Occipital lobe (tissue), 2 donors: ENCODE data around the gene ALDH1L2. TPM values are rescaled to one million over a fixed set of nuclear protein-coding genes. Genes with fewer than 3 reads are reported as not detected.

Experiments used
- DNase-seq: peaks from one replicate; lab custom pipeline; 2025; lab: John Stamatoyannopoulos, UW
- total RNA-seq: library from RNA; depleted of rRNA; stranded (reverse); fragments of >200 nt; gene quantifications from one replicate; pipeline ENCODE4 v1.2.3, GENCODE V29; 2014

ALDH1L2 gene
- total RNA-seq, 1 donor from 2014 or later: 9.7 TPM

DNA sequence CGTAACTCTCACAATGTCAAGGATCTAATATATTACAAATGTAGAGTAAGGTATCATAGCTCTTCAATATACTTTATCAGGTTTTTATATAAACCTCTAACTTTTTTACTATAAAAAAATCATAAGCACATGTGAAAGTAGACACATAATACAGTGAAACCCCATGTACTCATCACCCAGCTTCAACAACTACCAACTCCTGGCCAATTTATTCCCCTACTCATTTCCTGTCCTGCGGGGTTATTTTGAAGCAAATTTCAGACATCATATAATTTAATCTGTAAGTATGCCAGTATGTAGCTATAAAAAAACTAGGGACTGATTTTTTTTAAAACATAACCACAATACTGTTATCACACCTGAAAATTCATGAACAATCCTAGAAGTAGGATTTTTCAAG is 50.4 kb downstream of the ALDH1L2 start:
- DNase-seq: no peak

GRCh38 chr12:105032703-105033357 is 51.4 kb downstream of the ALDH1L2 start:
- DNase-seq: no peak

DNA sequence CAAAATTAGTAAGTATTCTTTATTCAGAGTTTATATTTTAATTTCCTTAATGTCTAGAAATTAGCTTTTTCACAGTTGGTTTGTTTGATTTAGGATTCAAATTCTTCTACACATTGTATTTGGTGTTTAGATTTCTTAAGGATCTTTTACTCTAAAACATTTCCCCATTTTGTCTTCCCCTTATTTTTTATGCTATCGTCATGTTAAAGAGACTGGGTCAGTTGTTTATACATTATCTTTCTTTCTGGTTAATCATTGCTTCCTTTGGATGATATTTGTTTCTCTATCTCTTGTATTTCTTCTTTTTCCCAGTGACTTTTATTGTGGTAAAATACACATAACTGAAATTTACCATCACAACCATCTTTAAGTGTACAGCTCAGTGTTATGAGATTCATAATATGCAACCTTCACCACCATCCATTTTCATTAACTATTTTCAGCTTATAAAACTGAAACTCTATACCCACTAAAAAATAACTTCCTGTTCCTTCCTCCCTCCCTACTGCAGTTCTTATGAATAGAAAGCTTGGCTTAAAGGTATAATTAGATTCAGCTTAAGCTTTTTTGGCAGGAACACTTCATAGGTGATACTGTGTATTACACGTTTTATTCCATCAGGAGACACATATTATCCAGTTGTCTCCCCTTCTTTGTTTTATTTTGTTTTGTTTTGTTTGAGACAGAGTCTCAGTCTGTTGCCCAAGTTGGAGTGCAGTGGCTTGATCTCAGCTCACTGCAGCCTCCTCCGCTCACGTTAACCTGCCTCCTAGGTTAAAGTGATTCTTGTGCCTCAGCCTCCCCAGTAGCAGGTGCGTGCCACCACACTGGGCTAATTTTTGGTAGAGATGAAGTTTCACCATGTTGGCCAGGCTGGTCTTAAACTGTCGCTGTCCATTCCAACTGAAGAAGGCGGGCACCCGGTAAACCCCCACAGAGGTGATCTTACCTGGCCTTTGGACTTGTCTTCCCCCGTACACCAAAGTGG is 53.1 kb downstream of the ALDH1L2 start:
- DNase-seq: no peak

GRCh38 chr12:105026411-105026810 is 57.8 kb downstream of the ALDH1L2 start:
- no peak for DNase-seq

GRCh38 chr12:105025890-105026289 is 58.4 kb downstream of the ALDH1L2 start:
- peak; percentile 14 for DNase-seq

GRCh38 chr12:105024928-105025327 is 59.3 kb downstream of the ALDH1L2 start:
- no peak for DNase-seq

- DNase-seq: no peak
Observed at GRCh38 chr12:105020241-105020962, 63.9 kb downstream of the ALDH1L2 start.

DNA sequence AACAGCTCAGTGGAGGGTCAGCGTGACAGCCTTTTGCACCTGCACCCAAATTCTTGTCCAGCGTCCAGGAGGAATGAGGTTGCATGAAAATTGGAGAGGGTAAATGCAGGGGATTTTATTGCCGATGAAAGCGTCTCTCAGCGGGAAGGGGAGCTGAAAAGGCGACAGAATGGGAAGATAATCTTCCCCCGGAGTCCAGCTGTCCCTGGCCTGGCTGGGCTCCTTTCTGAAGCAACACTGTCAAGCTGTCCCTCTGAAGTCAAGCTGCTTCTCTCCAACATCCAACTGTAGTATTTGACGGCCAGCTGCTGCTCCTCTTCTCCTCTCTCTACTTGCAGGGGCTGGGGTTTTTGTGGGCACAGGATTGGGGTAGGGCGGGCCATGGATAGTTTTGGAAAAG is 65.5 kb downstream of the ALDH1L2 start:
- DNase-seq: no peak

GRCh38 chr12:105018012-105018411 is 66.2 kb downstream of the ALDH1L2 start:
- DNase-seq: no peak

- DNase-seq: no peak
Observed at GRCh38 chr12:105015543-105015942, 68.7 kb downstream of the ALDH1L2 start.

DNA sequence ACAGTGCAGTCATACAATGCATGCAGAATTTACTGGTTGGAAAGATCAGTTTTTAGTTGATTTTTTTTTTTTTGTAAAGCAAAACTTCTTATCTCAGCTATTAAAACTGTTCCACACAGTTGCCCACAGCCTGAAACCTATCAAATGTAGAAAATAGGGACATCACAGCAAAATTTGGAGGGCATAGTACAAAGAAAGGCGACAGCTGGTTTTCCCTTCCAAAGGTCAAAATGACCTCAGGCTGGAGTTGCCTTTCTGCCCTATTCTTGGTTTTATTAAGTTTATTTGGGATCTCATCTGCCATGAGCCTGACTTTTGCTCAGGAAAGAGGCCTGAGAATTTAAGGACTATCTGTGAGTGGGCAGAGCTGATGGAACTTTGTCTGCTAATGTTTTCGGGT is 69.7 kb downstream of the ALDH1L2 start:
- no peak for DNase-seq

- no peak for DNase-seq
Observed at GRCh38 chr12:105013892-105014291, 70.4 kb downstream of the ALDH1L2 start.

GRCh38 chr12:105001476-105001875 is 82.8 kb downstream of the ALDH1L2 start:
- no peak for DNase-seq

- DNase-seq: no peak
Observed at GRCh38 chr12:104999347-104999685, 84.9 kb downstream of the ALDH1L2 start.

DNA sequence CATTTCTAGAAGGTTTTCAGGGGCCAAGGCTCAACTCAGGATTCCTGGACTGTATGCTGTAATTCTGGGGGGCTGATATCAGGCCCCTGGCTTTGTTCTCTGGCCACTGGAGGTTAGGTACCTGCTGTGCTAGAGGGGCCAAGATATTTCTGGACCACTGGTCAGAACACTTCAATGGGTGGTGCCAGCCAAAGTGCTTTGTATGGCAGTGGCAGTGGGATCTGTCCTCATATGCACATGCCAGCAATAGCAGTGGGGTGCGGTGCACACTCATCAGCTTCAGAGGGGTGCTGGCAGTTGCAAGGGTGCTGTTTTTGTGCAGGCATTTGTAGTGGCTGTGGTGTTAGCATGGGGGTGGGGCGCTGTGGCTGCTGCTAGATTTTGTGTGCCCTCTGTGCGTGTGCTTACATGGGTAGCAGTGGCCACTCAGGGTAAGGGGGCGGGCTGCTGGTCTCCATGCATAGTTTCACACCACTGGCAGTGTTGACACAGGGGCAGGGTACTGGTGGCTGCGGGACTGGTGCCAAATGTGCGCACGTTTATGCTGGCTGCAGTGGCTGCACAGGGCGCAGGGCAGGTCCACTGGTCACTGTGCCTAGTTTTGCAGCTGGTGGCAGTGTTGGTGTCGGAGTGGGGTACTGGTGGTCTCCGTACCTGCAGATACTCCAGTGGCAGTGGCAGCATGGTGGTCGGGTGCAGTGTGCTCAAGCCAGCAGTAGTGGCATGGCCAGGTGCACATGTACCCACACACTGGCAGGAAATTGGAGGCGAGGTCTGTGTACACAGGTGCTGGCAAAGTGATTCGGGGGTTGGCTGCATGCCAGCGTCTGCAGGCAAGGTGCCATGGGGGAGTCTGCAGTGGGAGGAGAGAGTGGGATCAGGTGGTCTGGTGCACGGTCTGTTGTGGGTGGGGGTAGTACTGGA is 85.6 kb downstream of the ALDH1L2 start:
- no peak for DNase-seq

DNA sequence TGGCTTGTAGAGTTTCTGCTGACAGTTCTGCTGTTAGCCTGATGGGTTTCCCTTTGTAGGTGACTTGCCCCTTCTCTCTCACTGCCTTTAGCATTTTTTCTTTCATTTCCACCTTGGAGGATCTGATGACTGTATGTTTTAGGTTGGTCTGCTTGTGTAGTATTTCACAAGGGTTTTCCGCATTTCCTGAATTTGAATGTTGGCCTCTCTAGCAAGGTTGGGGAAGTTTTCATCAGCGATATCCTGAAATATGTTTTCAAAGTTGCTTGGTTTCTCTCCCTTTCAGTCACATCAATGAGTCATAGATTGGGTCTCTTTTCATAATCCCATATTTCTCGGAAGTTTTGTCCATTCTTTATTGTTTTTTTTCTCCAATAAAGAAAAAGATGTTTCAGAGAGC is 86.7 kb downstream of the ALDH1L2 start:
- no peak for DNase-seq

- no peak for DNase-seq
Observed at GRCh38 chr12:104994336-104994735, 89.9 kb downstream of the ALDH1L2 start.

- DNase-seq: no peak
Observed at GRCh38 chr12:104991565-104992128, 92.6 kb downstream of the ALDH1L2 start.

DNA sequence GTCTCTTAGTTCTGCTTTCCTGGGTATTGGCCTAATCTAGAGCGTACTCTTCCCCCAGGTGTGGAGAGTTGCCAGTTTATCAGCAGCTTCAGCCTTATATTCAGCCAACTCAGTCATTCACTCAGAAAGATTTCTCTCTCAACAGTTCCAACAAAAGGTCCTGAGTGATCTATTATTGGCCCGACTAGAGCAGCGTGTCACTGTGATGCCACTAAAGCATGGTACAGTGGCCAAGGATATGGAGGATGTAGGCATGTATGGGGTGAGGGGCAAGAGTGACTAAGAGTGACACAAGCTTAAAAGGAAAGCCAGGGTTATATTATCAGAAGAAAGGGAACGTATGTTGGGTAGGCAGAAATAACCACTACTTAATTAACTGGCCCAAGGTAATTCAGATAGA is 93.3 kb downstream of the ALDH1L2 start:
- DNase-seq: no peak

DNA sequence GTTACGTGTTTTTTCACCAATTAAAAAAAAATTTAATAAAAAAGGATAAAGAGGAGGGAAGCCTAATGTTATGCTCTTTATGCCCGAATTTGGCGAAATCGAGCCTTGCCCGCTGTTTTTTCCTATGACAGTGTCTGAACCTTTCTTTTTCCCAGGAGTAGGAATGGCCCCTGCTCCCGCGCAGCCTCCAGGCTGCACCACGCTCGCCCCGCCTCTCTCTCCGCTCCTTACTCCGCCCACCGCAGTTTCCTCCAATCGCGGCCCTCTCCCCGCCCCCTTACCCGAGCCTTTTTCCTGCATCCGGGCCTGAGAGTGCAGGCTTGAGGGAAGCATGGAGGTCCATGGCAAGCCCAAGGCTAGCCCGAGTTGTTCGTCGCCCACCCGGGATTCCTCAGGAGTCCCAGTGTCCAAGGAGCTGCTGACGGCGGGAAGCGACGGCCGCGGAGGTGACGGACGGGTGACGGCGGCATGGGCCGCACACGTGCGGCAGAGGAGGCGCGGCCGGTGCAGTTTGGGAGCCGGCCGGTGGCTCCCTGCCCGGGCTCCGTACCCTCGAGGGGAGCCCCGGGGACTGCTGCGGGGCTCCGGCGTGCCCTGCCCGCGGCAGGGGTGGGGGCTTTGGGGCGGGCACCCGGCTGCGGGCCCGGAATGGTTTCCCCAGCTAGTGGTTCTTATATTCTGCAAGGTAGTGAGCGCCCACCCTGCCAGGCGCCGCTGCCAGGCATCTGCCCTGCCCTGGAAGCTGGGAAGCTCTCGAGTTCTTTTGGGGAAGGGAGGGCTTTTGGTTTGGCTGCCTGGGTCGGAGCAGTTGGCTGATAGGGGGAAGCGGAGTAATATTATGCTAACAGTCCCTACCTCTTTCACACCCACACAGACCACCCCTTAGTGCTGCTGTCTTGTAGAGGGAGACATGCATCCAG is 98.0 kb downstream of the ALDH1L2 start, which contains the start of gene NOPCHAP1:
NOPCHAP1 (plus strand) TSS at position 295 of the 920 bp plus-strand sequence; CDS start at position 332, 37 bp downstream.
- peak; percentile 92 for DNase-seq
